Cardiac muscle cell (in vitro differentiated cells and primary cell): ENCODE measurements around the gene GHR. TPM values are rescaled to one million over a fixed set of nuclear protein-coding genes. Genes with fewer than 3 reads are reported as not detected.

Experiments used
- DNase-seq, 2 donors: peaks; one replicate each; pipeline versions ENCODE4 v3.0.0 to v3.0.0-alpha.2; 2010 to 2017; ENCODE audit warnings: low read depth in 1 of 2, low spot score in 1 of 2
- H3K27ac ChIP-seq: fragments of 200-600 bp; sonication (generic); 2 replicates; pipeline ENCODE4 v1.5.1; 2016
- H3K27me3 ChIP-seq: fragments of 200-600 bp; sonication (generic); 2 replicates; pipeline ENCODE4 v1.6.0; 2016; ENCODE audit warnings: control low read depth
- H3K36me3 ChIP-seq: fragments of 200-600 bp; sonication (generic); 2 replicates; pipeline ENCODE4 v1.5.1; 2016; ENCODE audit warnings: control low read depth
- H3K4me1 ChIP-seq: fragments of 200-600 bp; sonication (generic); 2 replicates; pipeline ENCODE4 v1.8.1; 2017; ENCODE audit warnings: low read depth, mild to moderate bottlenecking, mixed run types
- H3K4me3 ChIP-seq: fragments of 200-600 bp; sonication (generic); 2 replicates; pipeline ENCODE4 v1.5.1; 2016; ENCODE audit warnings: mild to moderate bottlenecking
- H3K9me3 ChIP-seq: fragments of 200-600 bp; sonication (generic); 2 replicates; pipeline ENCODE4 v1.5.1; 2017; ENCODE audit warnings: low read depth, mild to moderate bottlenecking, control low read depth
- polyA plus RNA-seq: library from polyadenylated mRNA; unstranded; fragments of >200 nt; fragmentation: Nextera tagmentation; extraction: Ambion mirVana; gene quantifications from 2 replicates; pipeline ENCODE4 v1.2.1, GENCODE V29; 2016
- total RNA-seq: library from RNA; depleted of rRNA; stranded (reverse); fragments of >200 nt; gene quantifications from 2 replicates; pipeline ENCODE4 v1.2.3, GENCODE V29; 2016
- TF ChIP-seq, protein P1 (sequence below): IDR thresholded peaks from 2 replicates; pipeline ENCODE4 v1.5.1; 2012; ENCODE audit warnings: low read depth, mild to moderate bottlenecking, low read length

GHR gene
- total and polyA plus RNA-seq, 2 experiments from 2014 or later: 2.9 to 3.9 TPM

DNA sequence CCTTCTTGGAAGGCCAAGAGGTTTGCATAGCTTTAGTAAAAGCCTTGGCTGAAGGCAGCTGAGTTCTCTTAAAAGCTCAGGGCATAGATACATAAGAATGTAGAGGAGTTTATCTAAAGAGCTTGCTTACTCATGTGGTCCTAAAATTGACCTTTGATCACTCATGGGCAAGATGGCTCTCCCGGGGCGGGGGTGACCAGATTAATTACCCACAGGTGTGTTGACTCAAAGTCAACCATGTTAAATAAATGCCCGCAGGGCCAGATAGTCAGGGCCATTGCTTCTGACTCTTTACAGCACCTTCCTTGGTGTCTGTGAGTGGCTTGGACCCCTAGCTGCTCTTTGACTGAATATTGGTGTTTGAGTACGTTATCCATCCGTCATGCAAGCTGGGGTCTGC, 33.1 kb upstream of the GHR start:
- TF ChIP-seq, protein P1, sequence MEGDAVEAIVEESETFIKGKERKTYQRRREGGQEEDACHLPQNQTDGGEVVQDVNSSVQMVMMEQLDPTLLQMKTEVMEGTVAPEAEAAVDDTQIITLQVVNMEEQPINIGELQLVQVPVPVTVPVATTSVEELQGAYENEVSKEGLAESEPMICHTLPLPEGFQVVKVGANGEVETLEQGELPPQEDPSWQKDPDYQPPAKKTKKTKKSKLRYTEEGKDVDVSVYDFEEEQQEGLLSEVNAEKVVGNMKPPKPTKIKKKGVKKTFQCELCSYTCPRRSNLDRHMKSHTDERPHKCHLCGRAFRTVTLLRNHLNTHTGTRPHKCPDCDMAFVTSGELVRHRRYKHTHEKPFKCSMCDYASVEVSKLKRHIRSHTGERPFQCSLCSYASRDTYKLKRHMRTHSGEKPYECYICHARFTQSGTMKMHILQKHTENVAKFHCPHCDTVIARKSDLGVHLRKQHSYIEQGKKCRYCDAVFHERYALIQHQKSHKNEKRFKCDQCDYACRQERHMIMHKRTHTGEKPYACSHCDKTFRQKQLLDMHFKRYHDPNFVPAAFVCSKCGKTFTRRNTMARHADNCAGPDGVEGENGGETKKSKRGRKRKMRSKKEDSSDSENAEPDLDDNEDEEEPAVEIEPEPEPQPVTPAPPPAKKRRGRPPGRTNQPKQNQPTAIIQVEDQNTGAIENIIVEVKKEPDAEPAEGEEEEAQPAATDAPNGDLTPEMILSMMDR: no peak
- DNase-seq: no peak
- no peaks in the 10 kb centered on the region for H3K9me3 ChIP-seq
- no peak overlapping the region for H3K4me3 ChIP-seq
- no peaks in the 10 kb centered on the region for H3K4me1 ChIP-seq
- no peaks in the 10 kb centered on the region for H3K36me3 ChIP-seq
- H3K27ac ChIP-seq: no peak overlapping the region
- no peaks in the 10 kb centered on the region for H3K27me3 ChIP-seq

DNA sequence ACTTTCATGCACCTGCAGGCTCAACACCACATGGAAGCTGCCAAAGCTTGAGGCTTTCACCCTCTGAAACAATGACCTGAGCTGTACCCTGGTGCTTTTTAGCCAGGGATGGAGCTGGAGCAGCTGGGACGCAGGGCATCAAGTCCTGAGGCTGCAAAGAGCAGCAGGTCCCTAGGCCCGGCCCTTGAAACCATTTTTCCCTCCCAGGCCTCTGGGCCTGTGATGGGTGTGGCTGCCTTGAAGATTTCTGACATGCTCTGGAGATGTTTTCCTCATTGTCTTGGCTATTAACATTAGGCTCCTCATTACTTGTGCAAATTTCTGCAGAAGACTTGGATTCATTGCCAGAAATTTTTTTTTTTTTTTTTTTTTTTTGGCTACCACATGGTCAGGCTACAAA, 30.3 kb upstream of the GHR start:
- Histone ChIP-seq H3K27me3 (no peaks in the 10 kb centered on the region), H3K4me1 (no peaks in the 10 kb centered on the region), H3K27ac (no peak overlapping the region), H3K4me3 (no peak overlapping the region), H3K9me3 (no peaks in the 10 kb centered on the region), H3K36me3 (no peaks in the 10 kb centered on the region)
- TF ChIP-seq, protein P1: no peak
- DNase-seq: no peak

DNA sequence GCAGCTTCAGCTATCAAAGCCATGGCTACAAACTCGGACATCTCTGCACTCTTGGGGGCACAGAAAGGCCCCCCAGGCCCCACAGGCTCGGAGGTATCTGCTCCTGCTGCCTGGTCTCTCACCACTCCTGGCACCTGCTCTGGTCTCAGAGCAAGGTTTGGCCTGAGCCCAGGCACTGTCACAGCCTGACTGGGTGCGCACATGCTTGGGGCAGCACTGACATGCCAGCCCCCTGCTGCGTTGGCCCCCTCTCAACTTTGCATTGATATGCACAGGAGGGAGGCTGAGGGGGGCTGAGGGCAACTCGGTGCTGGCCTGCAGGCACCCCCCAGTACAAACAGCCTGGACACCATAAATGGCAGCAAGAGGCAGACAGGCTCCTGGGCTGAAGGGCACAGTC, 27.1 kb upstream of the GHR start:
- no peak for DNase-seq
- TF ChIP-seq, protein P1: no peak
- H3K9me3 ChIP-seq: no peaks in the 10 kb centered on the region

DNA sequence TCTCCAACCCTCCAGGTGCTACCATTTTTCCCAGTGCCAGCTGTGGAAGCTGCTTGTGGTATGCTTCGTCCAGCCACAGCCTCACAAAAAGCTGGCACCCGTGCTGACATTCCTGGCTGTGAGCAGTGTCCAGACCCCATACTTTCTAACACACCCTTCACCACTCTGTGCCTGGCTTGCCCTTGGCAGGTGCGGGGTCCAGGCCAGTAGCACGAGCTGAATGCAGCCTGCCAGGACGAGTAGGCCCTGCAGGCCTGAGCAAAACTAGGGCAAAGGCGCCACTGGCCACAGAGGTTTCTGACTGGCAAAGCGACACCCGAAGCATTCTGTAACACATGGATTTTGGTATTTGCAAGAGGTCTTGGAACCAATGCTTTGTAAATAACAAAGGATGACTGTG, 26.0 kb upstream of the GHR start:
- no peaks in the 10 kb centered on the region for H3K4me1 ChIP-seq
- H3K36me3 ChIP-seq: no peaks in the 10 kb centered on the region
- DNase-seq: no peak
- no peak overlapping the region for H3K4me3 ChIP-seq
- TF ChIP-seq, protein P1: no peak
- H3K27ac ChIP-seq: no peak overlapping the region
- H3K9me3 ChIP-seq: no peaks in the 10 kb centered on the region
- H3K27me3 ChIP-seq: no peaks in the 10 kb centered on the region

More for the DNA sequence above, 27.1 kb upstream of the GHR start:
- Histone ChIP-seq H3K36me3 (no peaks in the 10 kb centered on the region), H3K4me3 (no peak overlapping the region), H3K4me1 (no peaks in the 10 kb centered on the region), H3K27ac (no peak overlapping the region), H3K27me3 (no peaks in the 10 kb centered on the region)

DNA sequence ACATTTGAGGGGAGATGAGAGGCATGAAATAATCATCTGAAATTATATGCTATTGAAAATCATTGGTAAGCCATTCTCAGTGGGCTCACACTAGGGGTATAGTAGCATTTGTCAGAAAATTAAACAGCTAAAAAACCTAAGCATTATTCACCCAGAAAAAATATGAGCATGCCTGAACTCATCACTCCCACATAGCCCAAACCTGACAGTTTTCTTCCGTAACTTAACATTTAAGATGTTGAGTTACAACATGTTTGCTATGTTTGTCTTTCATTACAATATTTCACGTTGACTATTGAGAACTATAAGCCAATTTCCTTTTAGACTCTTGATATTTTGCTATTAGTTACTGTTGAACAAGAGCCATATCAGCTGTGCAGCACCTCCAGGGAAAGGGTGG, 23.5 kb upstream of the GHR start:
- TF ChIP-seq, protein P1: no peak
- H3K4me3 ChIP-seq: no peak overlapping the region
- H3K4me1 ChIP-seq: no peaks in the 10 kb centered on the region
- H3K36me3 ChIP-seq: no peaks in the 10 kb centered on the region
- no peaks in the 10 kb centered on the region for H3K9me3 ChIP-seq
- DNase-seq: no peak
- no peaks in the 10 kb centered on the region for H3K27me3 ChIP-seq
- H3K27ac ChIP-seq: no peak overlapping the region

DNA sequence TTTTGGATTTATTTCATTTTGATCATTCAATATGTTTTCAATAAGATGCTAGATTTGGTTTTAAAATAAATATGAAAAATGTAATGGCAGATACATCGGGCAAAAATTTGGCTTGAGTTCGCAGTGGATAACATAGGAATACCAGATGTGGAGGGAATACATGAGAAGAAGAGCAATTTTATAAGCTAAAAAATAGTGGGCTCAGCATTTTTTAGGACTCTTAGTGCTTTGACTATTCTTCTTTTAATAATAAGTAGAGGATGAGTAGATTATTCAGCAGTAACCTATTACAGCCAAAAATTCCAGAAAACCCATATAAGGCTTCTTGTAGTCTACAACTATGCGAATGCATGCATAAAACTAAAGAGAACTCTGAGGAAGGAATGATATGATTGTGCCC, 22.8 kb upstream of the GHR start:
- Histone ChIP-seq H3K4me3 (no peak overlapping the region), H3K4me1 (no peaks in the 10 kb centered on the region), H3K36me3 (no peaks in the 10 kb centered on the region), H3K9me3 (no peaks in the 10 kb centered on the region), H3K27ac (no peak overlapping the region), H3K27me3 (no peaks in the 10 kb centered on the region)
- no peak for DNase-seq
- TF ChIP-seq, protein P1: no peak
